HepG2 (cell line): ENCODE measurements around the gene GNG12. TPM values are rescaled to one million over a fixed set of nuclear protein-coding genes. Genes with fewer than 3 reads are reported as not detected.

Experiments
- ARHGAP35 ChIP-seq: sonication (generic); formaldehyde crosslinking; IDR thresholded peaks from 2 replicates; pipeline ENCODE4 v1.9.0; 2022; ENCODE audit warnings: mild to moderate bottlenecking, inconsistent platforms, moderate library complexity, missing genetic modification reagents, borderline replicate concordance
- BATF2 ChIP-seq: sonication (generic); formaldehyde crosslinking; IDR thresholded peaks from 2 replicates; pipeline ENCODE4 v1.8.0; 2022; ENCODE audit warnings: mild to moderate bottlenecking, missing genetic modification reagents, moderate library complexity
- DR1 ChIP-seq: sonication (generic); formaldehyde crosslinking; IDR thresholded peaks from 2 replicates; pipeline ENCODE4 v1.8.0; 2021; ENCODE audit warnings: mild to moderate bottlenecking, missing genetic modification reagents, inconsistent platforms
- ELF3 ChIP-seq: IDR thresholded peaks from 2 replicates; pipeline ENCODE4 v1.6.1; 2016; ENCODE audit warnings: missing genetic modification reagents, missing compliant biosample characterization
- EZH2 ChIP-seq: conservative IDR thresholded peaks from 2 replicates; pipeline ENCODE4 v1.6.1; 2012; ENCODE audit warnings: mild to moderate bottlenecking, low read depth, low read length, moderate library complexity
- GATAD1 ChIP-seq: IDR thresholded peaks from 2 replicates; pipeline ENCODE4 v1.6.1; 2016; ENCODE audit warnings: missing genetic modification reagents, missing compliant biosample characterization
- KDM4B ChIP-seq: sonication (generic); formaldehyde crosslinking; IDR thresholded peaks from 2 replicates; pipeline ENCODE4 v1.4.0; 2020; ENCODE audit warnings: missing genetic modification reagents
- MZF1 ChIP-seq: sonication (generic); formaldehyde crosslinking; IDR thresholded peaks from 2 replicates; pipeline ENCODE4 v1.8.1; 2023; ENCODE audit warnings: mild to moderate bottlenecking, missing genetic modification reagents, borderline replicate concordance
- NFE2L1 ChIP-seq: sonication (generic); formaldehyde crosslinking; IDR thresholded peaks from 2 replicates; pipeline ENCODE4 v1.4.0; 2020; ENCODE audit warnings: missing genetic modification reagents, mild to moderate bottlenecking, borderline replicate concordance
- NFE2L2 ChIP-seq: fragments of 150-350 bp; IDR thresholded peaks from 2 replicates; pipeline ENCODE4 v1.6.1; 2014; ENCODE audit warnings: low read length
- NR2C2 ChIP-seq: sonication (generic); formaldehyde crosslinking; IDR thresholded peaks from 2 replicates; pipeline ENCODE4 v1.4.0; 2020; ENCODE audit warnings: missing genetic modification reagents, mild to moderate bottlenecking, moderate library complexity, borderline replicate concordance
- ONECUT2 ChIP-seq: sonication (generic); formaldehyde crosslinking; IDR thresholded peaks from 2 replicates; pipeline ENCODE4 v1.4.0; 2020; ENCODE audit warnings: missing genetic modification reagents
- RARG ChIP-seq: sonication (generic); formaldehyde crosslinking; IDR thresholded peaks from 2 replicates; pipeline ENCODE4 v1.4.0; 2020; ENCODE audit warnings: low read depth, mild to moderate bottlenecking, missing genetic modification reagents
- REL ChIP-seq: sonication (generic); formaldehyde crosslinking; conservative IDR thresholded peaks from 2 replicates; pipeline ENCODE4 v1.8.0; 2022; ENCODE audit warnings: mild to moderate bottlenecking, missing genetic modification reagents, moderate library complexity
- ZNF44 ChIP-seq: sonication (generic); formaldehyde crosslinking; IDR thresholded peaks from 2 replicates; pipeline ENCODE4 v1.5.1; 2020; ENCODE audit warnings: mild to moderate bottlenecking, missing genetic modification reagents
- ZSCAN9 ChIP-seq: IDR thresholded peaks from 2 replicates; pipeline ENCODE4 v1.6.1; 2016; ENCODE audit warnings: borderline replicate concordance
- polyA plus RNA-seq, 8 experiments: library from polyadenylated mRNA; depleted of rRNA in 3 of 8; stranded (reverse) in 7 of 8; unstranded in 1 of 8; fragments of >200 nt; fragmentation: Illumina TruSeq in 4 of 8; extraction: Trizol in 4 of 8; gene quantifications; 2 replicates each; pipeline versions ENCODE4 v1.2.1 to v1.2.3, GENCODE V29; 2011 to 2016; ENCODE audit warnings: low read depth in 4 of 8, missing spikeins in 1 of 8, mixed read lengths in 1 of 8; ENCODE audit not compliant: insufficient read depth in 1 of 8
- total RNA-seq, 5 experiments: library from RNA; depleted of rRNA; stranded (reverse); fragments of >200 nt; fragmentation: Illumina TruSeq; extraction: Trizol; gene quantifications; 2 replicates each; pipeline ENCODE4 v1.2.3, GENCODE V29; 2016; ENCODE audit warnings: low read depth in 1 of 5
- TF ChIP-seq, protein P1 (sequence below): sonication (generic); formaldehyde crosslinking; IDR thresholded peaks from 2 replicates; pipeline ENCODE4 v1.4.0; 2020; ENCODE audit warnings: mild to moderate bottlenecking, missing genetic modification reagents
- TF ChIP-seq, protein P2 (sequence below): sonication (generic); formaldehyde crosslinking; IDR thresholded peaks from 2 replicates; pipeline ENCODE4 v1.8.1; 2023; ENCODE audit warnings: missing genetic modification reagents, inconsistent platforms, borderline replicate concordance
- TF ChIP-seq, protein P3 (sequence below): sonication (generic); formaldehyde crosslinking; IDR thresholded peaks from 2 replicates; pipeline ENCODE4 v1.5.0; 2020; ENCODE audit warnings: mild to moderate bottlenecking, missing genetic modification reagents
- TF ChIP-seq, protein P4 (sequence below): sonication (generic); formaldehyde crosslinking; IDR thresholded peaks from 2 replicates; pipeline ENCODE4 v1.4.0; 2020; ENCODE audit warnings: missing genetic modification reagents; ENCODE audit errors: not compliant biosample characterization
- TF ChIP-seq, protein P5 (sequence below): sonication (generic); formaldehyde crosslinking; IDR thresholded peaks from 2 replicates; pipeline ENCODE4 v1.9.0; 2021; ENCODE audit warnings: missing genetic modification reagents, mild to moderate bottlenecking, borderline replicate concordance

GNG12 gene
- total and polyA plus RNA-seq, 2 of the 13 experiments (the other 11 are each of a cell fraction or from before 2014, with no cell fraction given), result 0.11 TPM

DNA sequence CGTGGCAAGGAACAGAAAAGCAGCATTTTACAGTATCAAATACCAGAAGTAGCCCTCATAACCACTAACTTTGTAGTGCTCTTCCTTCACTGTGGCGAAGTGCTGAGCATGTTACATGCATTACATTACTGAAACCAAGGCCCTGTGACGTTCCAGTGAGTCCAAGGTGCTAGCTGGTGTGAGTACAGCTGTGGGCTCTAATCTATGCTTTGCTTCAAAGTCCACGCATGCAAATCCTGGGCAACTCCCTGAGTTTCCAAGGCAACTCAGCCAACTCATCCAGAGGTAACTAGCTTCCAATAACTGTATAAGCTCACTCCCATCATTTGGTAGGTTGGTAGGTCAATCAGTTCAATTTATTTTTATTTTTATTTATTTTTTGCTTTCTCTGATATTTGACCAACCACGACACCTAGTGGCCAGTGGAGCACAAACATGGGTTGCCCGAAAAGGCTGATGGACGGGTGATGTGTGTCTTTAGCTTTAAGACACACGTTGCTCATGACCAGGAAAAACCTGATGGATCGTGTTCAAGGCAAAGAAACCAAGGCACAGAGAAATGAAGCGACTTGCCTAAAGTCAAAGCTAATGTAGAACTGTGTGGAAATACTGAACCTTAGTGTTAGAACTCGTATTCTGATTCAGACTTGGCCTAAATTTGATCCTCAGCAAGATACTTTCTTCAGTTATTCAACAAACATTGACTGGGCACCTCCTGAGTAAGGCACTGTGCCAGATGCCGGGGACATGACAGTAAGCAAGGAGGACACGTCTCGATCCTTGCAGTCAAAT is 73.0 kb downstream of the GNG12 start (continued):
- no peak for TF ChIP-seq BATF2 (CRISPR knock-in tag)
- TF ChIP-seq DR1 (CRISPR knock-in tag), result no peak
- no peak for TF ChIP-seq RARG
- TF ChIP-seq, protein P1, sequence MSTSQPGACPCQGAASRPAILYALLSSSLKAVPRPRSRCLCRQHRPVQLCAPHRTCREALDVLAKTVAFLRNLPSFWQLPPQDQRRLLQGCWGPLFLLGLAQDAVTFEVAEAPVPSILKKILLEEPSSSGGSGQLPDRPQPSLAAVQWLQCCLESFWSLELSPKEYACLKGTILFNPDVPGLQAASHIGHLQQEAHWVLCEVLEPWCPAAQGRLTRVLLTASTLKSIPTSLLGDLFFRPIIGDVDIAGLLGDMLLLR (CRISPR knock-in tag), result no peak
- TF ChIP-seq NR2C2, result no peak
- TF ChIP-seq, protein P2, sequence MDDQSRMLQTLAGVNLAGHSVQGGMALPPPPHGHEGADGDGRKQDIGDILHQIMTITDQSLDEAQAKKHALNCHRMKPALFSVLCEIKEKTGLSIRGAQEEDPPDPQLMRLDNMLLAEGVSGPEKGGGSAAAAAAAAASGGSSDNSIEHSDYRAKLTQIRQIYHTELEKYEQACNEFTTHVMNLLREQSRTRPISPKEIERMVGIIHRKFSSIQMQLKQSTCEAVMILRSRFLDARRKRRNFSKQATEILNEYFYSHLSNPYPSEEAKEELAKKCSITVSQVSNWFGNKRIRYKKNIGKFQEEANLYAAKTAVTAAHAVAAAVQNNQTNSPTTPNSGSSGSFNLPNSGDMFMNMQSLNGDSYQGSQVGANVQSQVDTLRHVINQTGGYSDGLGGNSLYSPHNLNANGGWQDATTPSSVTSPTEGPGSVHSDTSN (CRISPR knock-in tag), result no peak
- TF ChIP-seq, protein P3, sequence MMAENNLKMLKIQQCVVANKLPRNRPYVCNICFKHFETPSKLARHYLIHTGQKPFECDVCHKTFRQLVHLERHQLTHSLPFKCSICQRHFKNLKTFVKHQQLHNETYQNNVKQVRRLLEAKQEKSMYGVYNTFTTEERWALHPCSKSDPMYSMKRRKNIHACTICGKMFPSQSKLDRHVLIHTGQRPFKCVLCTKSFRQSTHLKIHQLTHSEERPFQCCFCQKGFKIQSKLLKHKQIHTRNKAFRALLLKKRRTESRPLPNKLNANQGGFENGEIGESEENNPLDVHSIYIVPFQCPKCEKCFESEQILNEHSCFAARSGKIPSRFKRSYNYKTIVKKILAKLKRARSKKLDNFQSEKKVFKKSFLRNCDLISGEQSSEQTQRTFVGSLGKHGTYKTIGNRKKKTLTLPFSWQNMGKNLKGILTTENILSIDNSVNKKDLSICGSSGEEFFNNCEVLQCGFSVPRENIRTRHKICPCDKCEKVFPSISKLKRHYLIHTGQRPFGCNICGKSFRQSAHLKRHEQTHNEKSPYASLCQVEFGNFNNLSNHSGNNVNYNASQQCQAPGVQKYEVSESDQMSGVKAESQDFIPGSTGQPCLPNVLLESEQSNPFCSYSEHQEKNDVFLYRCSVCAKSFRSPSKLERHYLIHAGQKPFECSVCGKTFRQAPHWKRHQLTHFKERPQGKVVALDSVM (CRISPR knock-in tag), result no peak
- peak; percentile 26; the same call in 1 of the 2 replicates for TF ChIP-seq GATAD1 (CRISPR knock-in tag)
- TF ChIP-seq EZH2, result no peak
- TF ChIP-seq ZSCAN9, result no peak; the same call in 1 of the 2 replicates
- TF ChIP-seq, protein P4, sequence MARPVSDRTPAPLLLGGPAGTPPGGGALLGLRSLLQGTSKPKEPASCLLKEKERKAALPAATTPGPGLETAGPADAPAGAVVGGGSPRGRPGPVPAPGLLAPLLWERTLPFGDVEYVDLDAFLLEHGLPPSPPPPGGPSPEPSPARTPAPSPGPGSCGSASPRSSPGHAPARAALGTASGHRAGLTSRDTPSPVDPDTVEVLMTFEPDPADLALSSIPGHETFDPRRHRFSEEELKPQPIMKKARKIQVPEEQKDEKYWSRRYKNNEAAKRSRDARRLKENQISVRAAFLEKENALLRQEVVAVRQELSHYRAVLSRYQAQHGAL (CRISPR knock-in tag), result no peak
- TF ChIP-seq REL (CRISPR knock-in tag), result no peak
- no peak for TF ChIP-seq MZF1
- no peak for TF ChIP-seq NFE2L2
- no peak for TF ChIP-seq ARHGAP35 (CRISPR knock-in tag)
- no peak for TF ChIP-seq NFE2L1 (CRISPR knock-in tag)
- no peak for TF ChIP-seq KDM4B
- no peak for TF ChIP-seq ONECUT2
- TF ChIP-seq ELF3 (CRISPR knock-in tag), result no peak; the same call in 1 of the 2 replicates
- TF ChIP-seq ZNF44 (CRISPR knock-in tag), result no peak
- TF ChIP-seq, protein P5, sequence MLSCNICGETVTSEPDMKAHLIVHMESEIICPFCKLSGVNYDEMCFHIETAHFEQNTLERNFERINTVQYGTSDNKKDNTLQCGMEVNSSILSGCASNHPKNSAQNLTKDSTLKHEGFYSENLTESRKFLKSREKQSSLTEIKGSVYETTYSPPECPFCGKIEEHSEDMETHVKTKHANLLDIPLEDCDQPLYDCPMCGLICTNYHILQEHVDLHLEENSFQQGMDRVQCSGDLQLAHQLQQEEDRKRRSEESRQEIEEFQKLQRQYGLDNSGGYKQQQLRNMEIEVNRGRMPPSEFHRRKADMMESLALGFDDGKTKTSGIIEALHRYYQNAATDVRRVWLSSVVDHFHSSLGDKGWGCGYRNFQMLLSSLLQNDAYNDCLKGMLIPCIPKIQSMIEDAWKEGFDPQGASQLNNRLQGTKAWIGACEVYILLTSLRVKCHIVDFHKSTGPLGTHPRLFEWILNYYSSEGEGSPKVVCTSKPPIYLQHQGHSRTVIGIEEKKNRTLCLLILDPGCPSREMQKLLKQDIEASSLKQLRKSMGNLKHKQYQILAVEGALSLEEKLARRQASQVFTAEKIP (CRISPR knock-in tag), result no peak
